Right hindlimb (tissue), 1 donor: Measurements from ENCODE around the gene OTUD3.
"Not testable (repeated sequence)": the region's sequence is repeated elsewhere in the genome, so short reads cannot be mapped to it uniquely, and the experiment has no call there.

Source experiments
- DNase-seq: peaks from one replicate; pipeline ENCODE4 v3.0.0-alpha.2; 2018

Gene OTUD3

GRCh38 chr1:19869453-19869852, 12.7 kb upstream of the OTUD3 start:
- not testable (repeated sequence) for DNase-seq

GRCh38 chr1:19869929-19870328, 12.3 kb upstream of the OTUD3 start:
- no peak for DNase-seq

GRCh38 chr1:19872190-19872589, 10.0 kb upstream of the OTUD3 start:
- DNase-seq = no peak

GRCh38 chr1:19877181-19877750, 4.9 kb upstream of the OTUD3 start:
- DNase-seq = no peak

GRCh38 chr1:19877821-19878636, 4.2 kb upstream of the OTUD3 start:
- DNase-seq = no peak

GRCh38 chr1:19878637-19878985, 3.6 kb upstream of the OTUD3 start:
- no peak for DNase-seq

- no peak for DNase-seq
Observed at GRCh38 chr1:19879227-19879626, 3.0 kb upstream of the OTUD3 start.

- no peak for DNase-seq
Observed at GRCh38 chr1:19879661-19880060, 2.5 kb upstream of the OTUD3 start.

GRCh38 chr1:19880841-19881240, 1.4 kb upstream of the OTUD3 start:
- not testable (repeated sequence) for DNase-seq

- DNase-seq = no peak
Observed at GRCh38 chr1:19884312-19884711, 2.1 kb downstream of the OTUD3 start.

GRCh38 chr1:19885821-19886220, 3.6 kb downstream of the OTUD3 start:
- no peak for DNase-seq

- DNase-seq = no peak
Observed at GRCh38 chr1:19888112-19888511, 5.9 kb downstream of the OTUD3 start.

GRCh38 chr1:19889656-19890055, 7.5 kb downstream of the OTUD3 start:
- DNase-seq = no peak

- no peak for DNase-seq
Observed at GRCh38 chr1:19892129-19892528, 9.9 kb downstream of the OTUD3 start.

GRCh38 chr1:19892628-19893168, 10.5 kb downstream of the OTUD3 start:
- no peak for DNase-seq

- no peak for DNase-seq
Observed at GRCh38 chr1:19893687-19894086, 11.5 kb downstream of the OTUD3 start.

GRCh38 chr1:19894218-19894617, 12.0 kb downstream of the OTUD3 start:
- DNase-seq = no peak

GRCh38 chr1:19901653-19902052, 19.5 kb downstream of the OTUD3 start:
- DNase-seq = no peak

GRCh38 chr1:19903621-19904020, 21.4 kb downstream of the OTUD3 start:
- no peak for DNase-seq

GRCh38 chr1:19907456-19907855, 25.3 kb downstream of the OTUD3 start:
- no peak for DNase-seq

GRCh38 chr1:19909392-19909791, 27.2 kb downstream of the OTUD3 start:
- no peak for DNase-seq

- no peak for DNase-seq
Observed at GRCh38 chr1:19909971-19910370, 27.8 kb downstream of the OTUD3 start.

GRCh38 chr1:19910650-19911049, 28.5 kb downstream of the OTUD3 start:
- DNase-seq = no peak

- peak; percentile 81 for DNase-seq
Observed at GRCh38 chr1:19918057-19918456, 35.9 kb downstream of the OTUD3 start.
